K562 (cell line): Measurements from ENCODE around the gene CLDN14. TPM values are rescaled to one million over a fixed set of nuclear protein-coding genes. Genes with fewer than 3 reads are reported as not detected.

Experiments
- ATAC-seq: fragments of 200-7000 bp; cut with Tn5 transposase; 3 replicates; pipeline ENCODE4 v1.9.1; 2020; ENCODE audit warnings: moderate library complexity
- BruUV-seq: library from RNA; stranded (reverse); fragments of 400-500 nt; replicated peaks from 2 replicates; lab custom pipeline; 2021; lab: Mats Ljungman, UMichigan
- CTCF ChIA-PET: fragments of 300-600 bp; formaldehyde crosslinking; extraction: SDS; loops from one replicate; lab custom pipeline; 2021; ENCODE audit warnings: low intra/inter-chr PET ratio; lab: Yijun Ruan, JAX
- POLR2A ChIA-PET: fragments of 300-600, 350-650 bp; sonication (Branson Sonifier 250); formaldehyde crosslinking; extraction: SDS; loops from one replicate; lab custom pipeline; 2021; ENCODE audit warnings: antibody characterized with exemption, inconsistent platforms; lab: Yijun Ruan, JAX
- DNase-seq, 4 experiments: peaks; one replicate each; pipeline versions ENCODE4 v3.0.0 to v3.0.0-alpha.2; 2011 to 2018; ENCODE audit warnings: low spot score in 3 of 4, mixed read lengths in 3 of 4; ENCODE audit errors: extremely low read depth in 1 of 4
- FAIRE-seq: peaks from 2 replicates; lab custom pipeline; 2011; peaks lifted over from hg19 to GRCh38; lab: Jason Lieb, UNC
- H2AFZ ChIP-seq: 2 replicates; pipeline ENCODE4 v1.6.0; 2011; ENCODE audit warnings: low read depth, low read length, control low read depth, inconsistent platforms
- H3K27ac ChIP-seq: fragments of 200-600 bp; 3 replicates; pipeline ENCODE4 v1.8.0; 2011; ENCODE audit warnings: low read depth, mild to moderate bottlenecking, control low read depth, inconsistent platforms, low read length, moderate library complexity, mixed read lengths; ENCODE audit errors: extremely low read depth
- H3K27me3 ChIP-seq, 2 experiments: fragments of 300-600 bp in 1 of 2; 2 replicates in 1 of 2; 3 replicates in 1 of 2; pipeline versions ENCODE4 v1.6.0 to v1.8.0; 2011; ENCODE audit warnings: inconsistent platforms in 2 of 2, low read length in 2 of 2, mild to moderate bottlenecking in 1 of 2, mixed read lengths in 1 of 2, moderate library complexity in 1 of 2; ENCODE audit not compliant: control insufficient read depth in 2 of 2, insufficient read depth in 2 of 2
- H3K36me3 ChIP-seq: fragments of 300-600 bp; 3 replicates; pipeline ENCODE4 v1.8.0; 2011; ENCODE audit warnings: mild to moderate bottlenecking, low read length, inconsistent platforms; ENCODE audit not compliant: control insufficient read depth, insufficient read depth
- H3K4me1 ChIP-seq, 2 experiments: fragments of 200-600 bp in 1 of 2; replicated peaks in 1 of 2; 2 replicates in 1 of 2; 3 replicates in 1 of 2; pipeline versions ENCODE4 v1.5.1 to v1.8.0; 2011; ENCODE audit warnings: inconsistent platforms in 2 of 2, low read length in 2 of 2, mild to moderate bottlenecking in 1 of 2, mixed read lengths in 1 of 2, moderate library complexity in 1 of 2; ENCODE audit not compliant: control insufficient read depth in 2 of 2, insufficient read depth in 2 of 2
- H3K4me2 ChIP-seq: 2 replicates; pipeline ENCODE4 v1.6.1; 2011; ENCODE audit warnings: low read length, control low read depth, inconsistent platforms, mixed read lengths; ENCODE audit not compliant: insufficient read depth
- H3K4me3 ChIP-seq: fragments of 200-600 bp; sonication (generic), shearing (Covaris generic); 2 replicates; pipeline ENCODE4 v1.5.1; 2016; ENCODE audit warnings: control low read depth, inconsistent platforms
- H3K79me2 ChIP-seq: fragments of 200-600 bp; 3 replicates; pipeline ENCODE4 v1.8.0; 2011; ENCODE audit warnings: low read length, inconsistent platforms; ENCODE audit not compliant: control insufficient read depth, insufficient read depth
- H3K9ac ChIP-seq, 2 experiments: 2 replicates each; pipeline versions ENCODE4 v1.6.0 to v1.6.1; 2011; ENCODE audit warnings: low read depth in 2 of 2, low read length in 2 of 2, control low read depth in 1 of 2, inconsistent platforms in 1 of 2, mild to moderate bottlenecking in 1 of 2, mixed read lengths in 1 of 2; ENCODE audit not compliant: insufficient read depth in 1 of 2
- H3K9me1 ChIP-seq: one replicate; pipeline ENCODE4 v1.6.0; 2011; ENCODE audit warnings: inconsistent platforms, mild to moderate bottlenecking, low read length, moderate library complexity; ENCODE audit not compliant: control insufficient read depth, insufficient read depth
- H3K9me3 ChIP-seq: replicated peaks from 2 replicates; pipeline ENCODE4 v1.5.1; 2011; ENCODE audit warnings: low read depth, low read length, inconsistent platforms; ENCODE audit not compliant: control insufficient read depth, insufficient read depth
- H4K20me1 ChIP-seq: replicated peaks from 2 replicates; pipeline ENCODE4 v1.6.1; 2011; ENCODE audit warnings: low read length, inconsistent platforms, mixed read lengths; ENCODE audit not compliant: control insufficient read depth, insufficient read depth
- ATF3 ChIP-seq, 2 experiments: fragments of 450-650 bp in 1 of 2; sonication (generic) in 1 of 2; formaldehyde crosslinking in 1 of 2; IDR thresholded peaks in 1 of 2; conservative IDR thresholded peaks in 1 of 2; 2 replicates each; pipeline versions ENCODE4 v1.6.1 to v1.8.1; 2016 to 2023; ENCODE audit warnings: mild to moderate bottlenecking in 2 of 2, moderate library complexity in 2 of 2, inconsistent platforms in 1 of 2, missing genetic modification reagents in 1 of 2
- CLOCK ChIP-seq: fragments of 250-450 bp; sonication (Bioruptor Pico); IDR thresholded peaks from 2 replicates; pipeline ENCODE4 v1.4.0; 2020; ENCODE audit warnings: mild to moderate bottlenecking, moderate library complexity, borderline replicate concordance
- FOSL1 ChIP-seq: fragments of 200-800 bp; sonication (Bioruptor generic); conservative IDR thresholded peaks from 2 replicates; pipeline ENCODE4 v1.6.1; 2016; ENCODE audit warnings: missing genetic modification characterization, missing compliant biosample characterization
- HNRNPH1 ChIP-seq: fragments of 200-400 bp; formaldehyde crosslinking; optimal IDR thresholded peaks from 2 replicates; pipeline ENCODE3; 2017; ENCODE audit warnings: low read depth, mild to moderate bottlenecking, low read length, moderate library complexity
- MCM7 ChIP-seq, 2 experiments: fragments of 450-650 bp; IDR thresholded peaks; 2 replicates each; pipeline ENCODE4 v1.6.1; 2016 to 2018
- NCOA1 ChIP-seq: fragments of 450-650 bp; IDR thresholded peaks from 2 replicates; pipeline ENCODE4 v1.6.1; 2016; ENCODE audit warnings: low read depth
- RAD21 ChIP-seq, 2 experiments: fragments of 250-450 bp in 1 of 2; fragments of 450-650 bp in 1 of 2; sonication (Bioruptor Pico) in 1 of 2; formaldehyde crosslinking in 1 of 2; IDR thresholded peaks in 1 of 2; conservative IDR thresholded peaks in 1 of 2; 2 replicates each; pipeline versions ENCODE4 v1.4.0 to v1.8.0; 2020 to 2022; ENCODE audit warnings: mild to moderate bottlenecking in 2 of 2, moderate library complexity in 1 of 2
- WGBS: fragments of 100-300 bp; shearing (Covaris generic); methylation state at CpG from one replicate; pipeline ENCODE4 v1.1.6; 2016; ENCODE audit warnings: low coverage, mixed read lengths; ENCODE audit not compliant: insufficient coverage; ENCODE audit errors: missing lambda C conversion rate; 5-methylcytosine and 5-hydroxymethylcytosine counted together
- in situ Hi-C: fragments of 300-500 bp; cut with MboI; formaldehyde crosslinking; loops from 4 replicates; pipeline ENCODE4 v1.15.0; 2018; ENCODE audit warnings: inconsistent platforms, mixed read lengths
- intact Hi-C: fragments of 100-400 bp; cut with micrococcal nuclease; formaldehyde crosslinking; loops from 2 replicates; pipeline ENCODE4 v1.14.2; 2022
- polyA plus RNA-seq, 8 experiments: library from polyadenylated mRNA; depleted of rRNA in 4 of 8; stranded (reverse) in 5 of 8; unstranded in 3 of 8; fragments of >200 nt; fragmentation: Nextera tagmentation in 2 of 8; fragmentation: Illumina TruSeq in 1 of 8; extraction: Ambion mirVana in 2 of 8; extraction: Trizol in 1 of 8; gene quantifications; 2 replicates each; pipeline versions ENCODE4 v1.2.1 to v1.2.3, GENCODE V29; 2011 to 2014; ENCODE audit warnings: inconsistent platforms in 1 of 8, missing spikeins in 1 of 8
- total RNA-seq, 7 experiments: library from RNA; depleted of rRNA in 6 of 7; stranded (reverse); fragments of >200 nt in 6 of 7; fragmentation: Illumina TruSeq in 2 of 7; extraction: Trizol in 2 of 7; gene quantifications; 2 replicates each; pipeline versions ENCODE4 v1.2.1 to v1.2.3, GENCODE V29; 2011 to 2021; ENCODE audit warnings: low replicate concordance in 1 of 7

CLDN14 gene
- total and polyA plus RNA-seq, 9 of the 15 experiments (the other 6 are each of a cell fraction or from before 2014, with no cell fraction given), result not detected

- Histone ChIP-seq H4K20me1 (0 out of 2 replicates have a peak, but pooled peaks cover 8% of the 10 kb centered on the region), H3K36me3 (no peaks in the 10 kb centered on the region), H3K9me1 (no peaks in the 10 kb centered on the region), H3K4me2 (no peak overlapping the region), H3K4me1 (no peaks in the 10 kb centered on the region), H2AFZ (no peak overlapping the region), H3K79me2 (no peaks in the 10 kb centered on the region), H3K27me3 (peaks cover 51 to 81% of the 10 kb centered on the region in 2 experiments), H3K9ac (no peak overlapping the region), H3K9me3 (no peaks in the 10 kb centered on the region), H3K4me3 (no peak overlapping the region), H3K27ac (no peak overlapping the region)
- TF ChIP-seq CLOCK (no peak), MCM7 (IDR thresholded peaks at IDR 0.05) (no peak), HNRNPH1 (no peak), RAD21 (CRISPR knock-in tag; conservative IDR thresholded peaks at IDR 0.05 in 1 of 2, IDR thresholded peaks at IDR 0.05 in 1 of 2) (no peak), FOSL1 (tag) (peak; percentile 67), NCOA1 (no peak), ATF3 (IDR thresholded peaks at IDR 0.05) (peak; percentile 51), ATF3 (CRISPR knock-in tag; conservative IDR thresholded peaks at IDR 0.05) (no peak)
- ATAC-seq (0 out of 3 replicates have a peak, but pooled peaks have one; percentile 31), DNase-seq (no peak), FAIRE-seq (peak; percentile 40)
- intact Hi-C loops, result no loop called here
- ChIA-PET CTCF (no interaction called here), POLR2A (interaction anchor here (1.5 kb wide), 1 partner anchor 9 kb away, joined by 8 read pairs; no protein-coding TSS in a partner anchor)
- in situ Hi-C loops, result no loop called here
- WGBS, result 0% methylated on average over 2 of the region's 2 CpGs
- BruUV-seq, result no TSS peak
Measured at GRCh38 chr21:36450511-36450910, 29.4 kb downstream of the CLDN14 start.
